Subcutaneous abdominal adipose tissue (tissue), 5 donors: Measurements from ENCODE around the gene ARHGAP5.
A peak's percentile ranks its signal among the peaks of the same experiment; 100 is the strongest.

Source experiments
- H3K27ac ChIP-seq: one replicate; pipeline ENCODE4 v1.7.0; 2013; ENCODE audit warnings: low read depth, mild to moderate bottlenecking, inconsistent platforms, low read length, moderate library complexity
- H3K27me3 ChIP-seq, 5 donors: one replicate each; pipeline ENCODE4 v1.7.0; 2013; ENCODE audit warnings: low read length in 5 of 5, inconsistent platforms in 1 of 5; ENCODE audit not compliant: control insufficient read depth in 5 of 5, insufficient read depth in 4 of 5
- H3K36me3 ChIP-seq, 5 donors: one replicate each; pipeline ENCODE4 v1.7.0; 2013; ENCODE audit warnings: low read length in 5 of 5; ENCODE audit not compliant: control insufficient read depth in 5 of 5, insufficient read depth in 5 of 5
- H3K4me1 ChIP-seq, 5 donors: one replicate each; pipeline ENCODE4 v1.7.0; 2013; ENCODE audit warnings: low read length in 5 of 5, mild to moderate bottlenecking in 3 of 5, moderate library complexity in 1 of 5; ENCODE audit not compliant: control insufficient read depth in 5 of 5, insufficient read depth in 5 of 5
- H3K4me3 ChIP-seq, 5 donors: one replicate each; pipeline ENCODE4 v1.7.0; 2013; ENCODE audit warnings: low read length in 5 of 5, low read depth in 1 of 5
- H3K9ac ChIP-seq, 5 donors: one replicate each; pipeline ENCODE4 v1.7.0; 2013; ENCODE audit warnings: low read length in 5 of 5, mild to moderate bottlenecking in 4 of 5, moderate library complexity in 3 of 5
- H3K9me3 ChIP-seq, 5 donors: one replicate each; pipeline ENCODE4 v1.7.0; 2013; ENCODE audit warnings: low read length in 5 of 5; ENCODE audit not compliant: control insufficient read depth in 5 of 5
- donor health status: healthy.
- donor health status: healthy.
- donor health status: healthy.
- donor health status: healthy.
- donor health status: healthy.

Gene ARHGAP5

DNA sequence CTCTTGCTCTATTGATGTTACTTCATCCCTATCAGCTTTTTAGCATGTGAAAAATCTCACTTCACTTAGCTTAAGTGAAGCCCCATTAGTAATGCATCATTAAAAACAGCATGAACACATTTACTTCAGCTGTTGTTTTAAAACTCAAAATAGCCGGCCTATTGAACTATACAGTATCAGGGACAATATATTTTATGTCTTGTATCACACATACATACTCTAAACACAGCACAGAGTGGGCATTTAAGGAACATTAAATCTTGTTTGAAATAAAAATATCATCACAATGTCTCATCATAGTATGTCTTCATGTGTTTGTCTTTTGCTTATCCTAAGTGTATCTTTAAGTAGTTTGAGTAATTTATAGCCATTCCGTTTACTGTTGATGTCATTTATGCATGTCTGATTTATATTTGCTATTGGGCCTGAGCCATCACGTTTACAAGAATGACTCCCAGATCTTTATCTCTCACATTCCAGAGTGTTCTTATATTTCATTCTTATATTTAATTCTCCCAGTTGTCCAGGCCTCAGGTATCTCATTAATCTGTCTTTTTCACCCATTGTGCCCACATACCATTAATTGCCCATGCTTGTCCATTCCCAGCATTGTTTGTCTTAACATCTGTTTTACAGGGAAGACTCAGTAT, 57.5 kb downstream of the ARHGAP5 start:
- Histone ChIP-seq H3K4me3 (no peak overlapping the region), H3K9me3 (peaks cover 2 to 18% (median 11%) of the 10 kb centered on the region in 5 donors), H3K9ac (no peak overlapping the region), H3K4me1 (no peaks in the 10 kb centered on the region), H3K27me3 (no peaks in the 10 kb centered on the region), H3K36me3 (peaks cover 0 to 21% (median 4%) of the 10 kb centered on the region in 5 donors), H3K27ac (no peak overlapping the region)

- Histone ChIP-seq H3K9ac (no peak overlapping the region), H3K27me3 (no peaks in the 10 kb centered on the region), H3K4me1 (no peaks in the 10 kb centered on the region), H3K4me3 (no peak overlapping the region), H3K9me3 (peaks cover 2 to 18% (median 11%) of the 10 kb centered on the region in 5 donors), H3K36me3 (peaks cover 0 to 26% (median 4%) of the 10 kb centered on the region in 5 donors), H3K27ac (no peak overlapping the region)
Measured at GRCh38 chr14:32136027-32136825, 59.1 kb downstream of the ARHGAP5 start.

DNA sequence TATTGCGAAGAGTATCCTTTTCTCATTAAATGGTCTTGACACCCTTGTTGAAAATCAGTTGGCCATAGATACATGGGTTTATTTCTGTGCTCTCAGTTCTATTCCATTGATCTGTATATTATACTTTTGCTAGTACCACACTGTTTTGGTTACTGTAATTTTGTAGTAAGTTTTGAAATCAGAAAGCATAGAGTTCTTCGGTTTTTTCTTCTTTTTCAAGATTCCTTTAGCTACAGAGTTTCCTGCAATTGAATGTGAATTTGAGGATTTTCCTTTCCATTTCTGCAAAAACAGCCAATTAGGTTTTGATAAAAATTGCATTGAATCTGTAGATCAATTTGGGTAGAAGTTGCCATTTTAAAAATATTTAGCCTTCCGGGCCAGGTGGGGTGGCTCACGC, 60.2 kb downstream of the ARHGAP5 start:
- H3K36me3 ChIP-seq = peaks cover 0 to 30% (median 4%) of the 10 kb centered on the region in 5 donors

DNA sequence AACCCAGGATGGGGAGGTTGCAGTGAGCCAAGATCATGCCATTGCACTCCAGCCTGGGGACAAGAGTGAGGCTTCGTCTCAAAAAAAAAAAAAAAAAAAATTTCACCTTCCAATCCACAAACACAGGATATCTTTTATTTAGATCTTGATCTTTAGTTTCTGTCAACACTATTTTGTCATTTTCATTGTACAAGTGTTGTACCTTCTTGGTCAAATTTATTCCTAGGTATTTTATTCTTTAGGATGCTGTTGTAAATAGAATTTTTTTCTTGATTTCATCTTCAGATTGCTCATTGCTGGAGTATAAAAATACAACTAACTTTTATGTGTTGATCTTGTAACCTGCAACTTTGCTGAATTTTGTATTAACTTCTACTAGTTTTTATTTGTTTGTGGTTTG, 60.8 kb downstream of the ARHGAP5 start:
- H3K9me3 ChIP-seq = peaks cover 2 to 18% (median 11%) of the 10 kb centered on the region in 5 donors
- no peaks in the 10 kb centered on the region for H3K4me1 ChIP-seq
- H3K4me3 ChIP-seq = peak overlapping the region in 1 of 5 donors; percentile 28
- no peaks in the 10 kb centered on the region for H3K27me3 ChIP-seq
- peaks cover 4 to 30% (median 8%) of the 10 kb centered on the region in 5 donors for H3K36me3 ChIP-seq
- no peak overlapping the region for H3K27ac ChIP-seq
- H3K9ac ChIP-seq = no peak overlapping the region

More for the DNA sequence above, 60.2 kb downstream of the ARHGAP5 start:
- Histone ChIP-seq H3K9me3 (peaks cover 2 to 18% (median 11%) of the 10 kb centered on the region in 5 donors), H3K27me3 (no peaks in the 10 kb centered on the region), H3K9ac (no peak overlapping the region), H3K4me3 (no peak overlapping the region), H3K4me1 (no peaks in the 10 kb centered on the region), H3K27ac (no peak overlapping the region)

DNA sequence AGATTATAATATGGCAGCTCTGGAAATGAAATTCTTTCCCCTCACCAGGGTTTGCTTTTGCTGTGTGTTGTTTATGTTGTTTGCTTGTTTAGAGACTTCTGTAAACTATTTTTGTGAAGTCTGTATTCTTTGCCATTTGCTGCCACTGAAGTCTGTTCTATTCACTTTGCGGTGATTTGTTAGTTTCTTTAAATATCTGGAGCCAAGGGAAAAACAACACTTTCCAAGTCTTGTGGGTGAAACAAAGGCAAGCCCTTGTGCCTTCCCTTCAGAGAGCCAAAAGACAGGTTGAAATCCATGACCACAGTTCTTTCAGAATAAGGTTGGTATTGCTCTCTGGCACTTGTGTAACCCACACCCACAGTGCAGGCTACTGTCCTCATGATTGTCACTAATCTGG, 65.2 kb downstream of the ARHGAP5 start:
- Histone ChIP-seq H3K27me3 (no peaks in the 10 kb centered on the region), H3K9me3 (peaks cover 2 to 14% (median 11%) of the 10 kb centered on the region in 5 donors), H3K36me3 (peaks cover 11 to 31% (median 13%) of the 10 kb centered on the region in 5 donors), H3K27ac (no peak overlapping the region), H3K4me1 (no peaks in the 10 kb centered on the region), H3K4me3 (no peak overlapping the region), H3K9ac (no peak overlapping the region)

DNA sequence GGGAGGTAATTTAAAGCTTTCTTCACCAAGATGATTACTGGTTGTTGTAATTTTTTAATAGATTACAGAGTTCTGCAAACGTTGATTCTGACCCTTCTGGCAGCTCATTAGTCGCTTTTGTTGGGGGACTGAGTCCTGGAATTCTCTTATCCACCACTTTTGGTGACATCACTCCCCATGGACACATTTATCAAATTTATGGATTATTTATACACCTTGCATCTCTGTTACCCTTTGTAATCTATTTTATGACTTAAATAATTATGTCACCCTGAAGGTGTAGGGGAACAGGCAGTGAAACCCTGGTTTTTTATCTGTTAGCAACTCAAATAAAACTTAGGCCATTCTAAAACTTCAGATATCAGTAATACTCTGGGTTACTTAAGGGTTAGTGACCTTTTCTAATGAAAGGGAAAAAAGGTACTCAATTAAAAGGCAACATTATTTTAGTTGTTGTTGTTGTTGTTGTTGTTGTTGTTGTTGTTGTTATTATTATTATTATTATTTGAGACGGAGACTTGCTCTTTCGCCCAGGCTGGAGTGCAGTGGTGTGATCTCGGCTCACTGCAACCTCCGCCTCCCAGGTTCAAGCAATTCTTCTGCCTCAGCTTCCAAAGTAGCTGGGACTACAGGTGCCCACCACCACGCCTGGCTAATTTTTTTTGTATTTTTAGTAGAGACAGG, 65.8 kb downstream of the ARHGAP5 start:
- Histone ChIP-seq H3K9ac (no peak overlapping the region), H3K9me3 (peaks cover 2 to 9% (median 8%) of the 10 kb centered on the region in 5 donors), H3K27me3 (no peaks in the 10 kb centered on the region), H3K4me3 (no peak overlapping the region), H3K36me3 (peaks cover 14 to 34% (median 18%) of the 10 kb centered on the region in 5 donors), H3K4me1 (no peaks in the 10 kb centered on the region), H3K27ac (no peak overlapping the region)

DNA sequence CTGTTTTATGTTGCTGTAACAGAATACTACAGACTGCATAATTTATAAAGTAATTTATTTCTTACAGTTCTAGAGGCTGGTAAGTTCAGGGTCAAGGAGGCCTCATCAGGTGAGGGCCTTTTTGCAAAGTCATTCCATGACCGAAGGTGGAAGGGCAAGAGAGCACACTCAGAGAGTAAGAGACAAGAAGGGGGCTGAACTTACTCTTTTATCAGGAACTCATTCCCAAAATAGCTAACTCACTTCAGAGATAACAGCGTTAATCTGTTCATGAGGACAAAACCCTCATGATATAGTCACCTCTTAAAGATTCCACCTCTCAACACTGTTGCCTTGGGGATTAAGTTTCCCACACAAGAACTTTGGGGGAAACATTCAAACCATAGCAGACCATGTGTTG, 73.3 kb downstream of the ARHGAP5 start:
- H3K36me3 ChIP-seq = peaks cover 37 to 55% (median 53%) of the 10 kb centered on the region in 5 donors
- H3K4me3 ChIP-seq = no peak overlapping the region
- H3K4me1 ChIP-seq = no peaks in the 10 kb centered on the region
- H3K9me3 ChIP-seq = no peaks in the 10 kb centered on the region
- no peak overlapping the region for H3K9ac ChIP-seq
- H3K27me3 ChIP-seq = no peaks in the 10 kb centered on the region
- no peak overlapping the region for H3K27ac ChIP-seq

DNA sequence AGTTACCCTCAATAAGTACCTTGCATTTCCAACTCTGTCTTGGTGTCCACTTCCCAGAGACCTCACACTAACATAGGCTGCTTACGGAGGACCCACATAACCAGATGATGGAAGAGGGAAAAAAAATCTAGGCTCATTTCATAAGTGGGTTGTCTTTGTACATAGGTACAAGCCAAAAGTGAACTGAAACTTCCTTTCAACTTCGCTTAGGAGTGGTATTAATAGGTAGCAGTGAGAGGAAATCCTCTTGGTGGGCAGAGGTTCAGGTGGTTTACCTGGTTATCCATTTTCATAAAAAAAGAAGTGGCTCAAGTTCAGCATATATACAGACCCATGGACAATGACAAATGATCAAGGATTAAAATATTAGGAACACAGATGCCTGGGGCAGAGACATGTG, 88.9 kb downstream of the ARHGAP5 start:
- no peaks in the 10 kb centered on the region for H3K36me3 ChIP-seq

GRCh38 chr14:32166924-32167323, 89.8 kb downstream of the ARHGAP5 start:
- no peaks in the 10 kb centered on the region for H3K27me3 ChIP-seq
- H3K9me3 ChIP-seq = no peaks in the 10 kb centered on the region
- no peak overlapping the region for H3K9ac ChIP-seq
- H3K27ac ChIP-seq = no peak overlapping the region
- H3K36me3 ChIP-seq = no peaks in the 10 kb centered on the region
- no peaks in the 10 kb centered on the region for H3K4me1 ChIP-seq
- H3K4me3 ChIP-seq = no peak overlapping the region

More for the DNA sequence above, 88.9 kb downstream of the ARHGAP5 start:
- Histone ChIP-seq H3K27me3 (no peaks in the 10 kb centered on the region), H3K4me3 (no peak overlapping the region), H3K9ac (no peak overlapping the region), H3K9me3 (peaks cover 0 to 3% (median 0%) of the 10 kb centered on the region in 5 donors), H3K27ac (no peak overlapping the region), H3K4me1 (no peaks in the 10 kb centered on the region)

GRCh38 chr14:32167907-32168306, 90.8 kb downstream of the ARHGAP5 start:
- H3K36me3 ChIP-seq = no peaks in the 10 kb centered on the region
- no peak overlapping the region for H3K4me3 ChIP-seq
- H3K9me3 ChIP-seq = no peaks in the 10 kb centered on the region
- no peaks in the 10 kb centered on the region for H3K27me3 ChIP-seq
- H3K27ac ChIP-seq = no peak overlapping the region
- H3K4me1 ChIP-seq = no peaks in the 10 kb centered on the region
- H3K9ac ChIP-seq = no peak overlapping the region
